ENCODE data around the gene FSIP1. TPM values are rescaled to one million over a fixed set of nuclear protein-coding genes. Genes with fewer than 3 reads are reported as not detected.

FSIP1 gene
- total RNA-seq, 1 donor from 2014 or later: 0.53 TPM

GRCh38 chr15:39618063-39618823 is 164.4 kb downstream of the FSIP1 start:
- ChIA-PET CTCF (interaction anchor here (1.0 kb wide), 1 partner anchor 63 kb away, joined by 3 read pairs; no protein-coding TSS in a partner anchor), POLR2A (no interaction called here)
- Mint-ChIP-seq H3K27me3 (peaks cover 4% of the 10 kb centered on the region), H3K36me3 (ENCODE audit: low read depth) (no peaks in the 10 kb centered on the region), H3K27ac (no peak overlapping the region), H3K9me3 (peaks cover 7% of the 10 kb centered on the region), H3K4me3 (no peak overlapping the region), H3K4me1 (no peaks in the 10 kb centered on the region)
- TF ChIP-seq CTCF (IDR thresholded peaks at IDR 0.05): no peak
- intact Hi-C loops (cut with micrococcal nuclease): no loop called here
- ATAC-seq (ENCODE audit: low read depth) (no peak), DNase-seq (no peak)

- TF ChIP-seq CTCF (IDR thresholded peaks at IDR 0.05): no peak
- Mint-ChIP-seq H3K27ac (no peak overlapping the region), H3K4me1 (no peaks in the 10 kb centered on the region), H3K27me3 (peaks cover 3% of the 10 kb centered on the region), H3K36me3 (ENCODE audit: low read depth) (no peaks in the 10 kb centered on the region), H3K4me3 (no peak overlapping the region), H3K9me3 (peaks cover 12% of the 10 kb centered on the region)
- DNase-seq (no peak), ATAC-seq (ENCODE audit: low read depth) (no peak)
- CTCF ChIA-PET: no interaction called here
- intact Hi-C loops (cut with micrococcal nuclease): no loop called here
- POLR2A ChIA-PET: no interaction called here
Measured at GRCh38 chr15:39616731-39617455, 165.7 kb downstream of the FSIP1 start.

- Mint-ChIP-seq H3K4me1 (no peaks in the 10 kb centered on the region), H3K27ac (no peak overlapping the region), H3K9me3 (peaks cover 21% of the 10 kb centered on the region), H3K36me3 (ENCODE audit: low read depth) (peaks cover 2% of the 10 kb centered on the region), H3K4me3 (no peak overlapping the region), H3K27me3 (peaks cover 5% of the 10 kb centered on the region)
- CTCF ChIA-PET: no interaction called here
- no peak for TF ChIP-seq CTCF (IDR thresholded peaks at IDR 0.05)
- intact Hi-C loops (cut with micrococcal nuclease): no loop called here
- POLR2A ChIA-PET: no interaction called here
- ATAC-seq (ENCODE audit: low read depth) (no peak), DNase-seq (no peak)
Measured at GRCh38 chr15:39613861-39614260, 168.8 kb downstream of the FSIP1 start.

DNA sequence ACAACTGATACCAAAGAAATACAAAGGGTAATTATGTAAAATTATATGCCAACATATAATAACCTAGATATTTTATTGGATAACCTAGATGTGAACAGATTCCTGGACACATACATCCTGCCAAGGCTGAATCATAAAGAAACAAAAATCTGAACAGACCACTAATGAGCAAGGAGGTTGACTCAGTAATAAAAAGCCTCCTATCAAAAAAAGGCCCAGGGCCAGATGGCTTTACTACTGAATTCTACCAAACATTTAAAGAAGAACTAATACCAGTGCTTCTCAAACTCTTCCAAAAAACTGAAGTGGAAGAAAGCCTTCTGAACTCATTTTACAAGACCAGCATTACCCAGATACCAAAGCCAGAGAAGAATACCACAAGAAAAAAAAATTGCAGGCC is 169.4 kb downstream of the FSIP1 start:
- Mint-ChIP-seq H3K4me1 (no peaks in the 10 kb centered on the region), H3K27me3 (peaks cover 5% of the 10 kb centered on the region), H3K9me3 (peaks cover 22% of the 10 kb centered on the region), H3K27ac (no peak overlapping the region), H3K4me3 (no peak overlapping the region), H3K36me3 (ENCODE audit: low read depth) (peaks cover 2% of the 10 kb centered on the region)
- CTCF ChIA-PET: no interaction called here
- no peak for DNase-seq
- intact Hi-C loops (cut with micrococcal nuclease): no loop called here
- POLR2A ChIA-PET: no interaction called here
- ATAC-seq (ENCODE audit: low read depth): no peak
- no peak for TF ChIP-seq CTCF (IDR thresholded peaks at IDR 0.05)

DNA sequence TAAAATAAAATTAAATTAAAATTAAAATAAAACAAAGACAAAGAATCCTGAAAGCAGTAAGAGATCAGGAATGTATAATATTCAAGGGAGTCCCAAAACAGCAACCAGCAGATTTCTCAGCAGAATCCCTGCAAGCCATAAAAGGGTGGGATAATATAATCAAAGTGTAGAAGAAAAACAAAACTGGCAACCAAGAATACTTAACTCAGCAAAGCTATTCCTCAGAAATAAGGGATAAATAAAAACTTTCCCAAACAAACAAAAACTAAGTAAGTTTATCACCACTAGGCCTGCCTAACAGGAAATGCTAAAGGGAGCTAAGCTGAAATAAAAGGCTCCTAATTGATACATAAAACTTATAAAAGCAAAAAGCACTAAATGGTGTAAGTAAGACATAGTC is 172.0 kb downstream of the FSIP1 start:
- Mint-ChIP-seq H3K27ac (no peak overlapping the region), H3K36me3 (ENCODE audit: low read depth) (peaks cover 2% of the 10 kb centered on the region), H3K4me3 (no peak overlapping the region), H3K9me3 (peaks cover 23% of the 10 kb centered on the region), H3K4me1 (no peaks in the 10 kb centered on the region), H3K27me3 (peaks cover 7% of the 10 kb centered on the region)
- POLR2A ChIA-PET: no interaction called here
- no peak for TF ChIP-seq CTCF (IDR thresholded peaks at IDR 0.05)
- CTCF ChIA-PET: no interaction called here
- intact Hi-C loops (cut with micrococcal nuclease): no loop called here
- DNase-seq (no peak), ATAC-seq (ENCODE audit: low read depth) (no peak)
